SK-MEL-5 (cell line): ENCODE results near the gene UTP14C. TPM values are rescaled to one million over a fixed set of nuclear protein-coding genes. Genes with fewer than 3 reads are reported as not detected.
"Not testable (repeated sequence)": the region's sequence is repeated elsewhere in the genome, so short reads cannot be mapped to it uniquely, and the experiment has no call there.

ENCODE experiments used
- DNase-seq: peaks from one replicate; pipeline ENCODE4 v3.0.0-alpha.2; 2016; ENCODE audit warnings: low read depth, low spot score
- in situ Hi-C: cut with HindIII; loops from 2 replicates; pipeline ENCODE4 v1.10.0; 2016; ENCODE audit warnings: low sequenced_read_pairs, high pct_unique_total_duplicates, low pct_unique_long_range_greater_than_20kb
- total RNA-seq: library from RNA; depleted of rRNA; stranded (reverse); fragments of >200 nt; shearing (Covaris generic); gene quantifications from 2 replicates; pipeline ENCODE4 v1.2.3, GENCODE V29; 2014; rRNA removed

UTP14C gene
- total RNA-seq, 1 experiment from 2014 or later, result 10.4 TPM

DNA sequence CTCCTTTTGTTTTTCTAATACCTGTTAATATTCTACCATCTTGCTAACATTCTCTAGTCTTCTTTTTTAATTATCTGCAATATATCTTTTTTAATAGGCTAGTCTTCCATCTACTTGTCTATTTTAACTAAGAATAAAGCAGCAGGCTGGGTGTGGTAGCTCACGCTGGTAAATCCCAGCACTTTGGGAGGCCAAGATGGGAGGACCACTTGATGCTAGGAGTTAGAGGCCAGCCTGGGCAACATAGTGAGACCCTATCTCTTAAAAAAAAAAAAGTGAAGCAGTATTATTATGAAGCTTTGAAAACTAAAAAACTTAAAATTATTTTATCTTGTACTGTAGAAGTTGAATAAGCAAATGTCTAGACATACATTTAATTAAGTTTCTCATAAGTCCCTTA, 3.3 kb downstream of the UTP14C start:
- DNase-seq, result no peak
- in situ Hi-C loops, result no loop called here

DNA sequence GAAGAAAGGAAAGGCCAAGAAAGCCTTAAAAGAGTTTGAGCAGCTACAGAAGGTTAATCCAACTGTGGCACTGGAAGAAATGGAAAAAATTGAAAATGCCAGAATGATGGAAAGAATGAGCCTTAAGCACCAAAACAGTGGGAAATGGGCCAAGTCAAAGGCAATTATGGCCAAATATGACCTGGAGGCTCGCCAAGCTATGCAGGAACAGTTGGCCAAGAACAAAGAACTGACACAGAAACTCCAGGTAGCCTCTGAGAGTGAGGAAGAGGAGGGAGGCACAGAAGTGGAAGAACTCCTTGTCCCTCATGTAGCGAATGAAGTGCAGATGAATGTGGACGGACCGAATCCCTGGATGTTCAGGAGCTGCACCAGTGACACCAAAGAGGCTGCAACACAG, 5.1 kb downstream of the UTP14C start:
- DNase-seq, result no peak
- in situ Hi-C loops, result no loop called here

DNA sequence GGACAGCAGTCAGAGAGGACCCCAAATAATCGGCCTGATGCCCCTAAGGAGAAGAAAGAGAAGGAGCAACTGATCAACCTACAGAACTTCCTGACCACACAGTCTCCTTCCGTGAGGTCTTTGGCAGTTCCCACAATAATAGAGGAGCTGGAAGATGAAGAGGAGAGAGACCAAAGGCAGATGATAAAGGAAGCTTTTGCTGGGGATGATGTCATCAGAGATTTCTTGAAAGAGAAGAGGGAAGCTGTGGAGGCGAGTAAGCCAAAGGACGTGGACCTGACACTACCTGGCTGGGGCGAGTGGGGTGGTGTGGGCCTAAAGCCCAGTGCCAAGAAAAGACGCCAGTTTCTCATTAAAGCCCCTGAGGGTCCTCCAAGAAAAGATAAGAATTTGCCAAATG, 5.9 kb downstream of the UTP14C start:
- DNase-seq, in situ Hi-C loops: not testable (repeated sequence)

DNA sequence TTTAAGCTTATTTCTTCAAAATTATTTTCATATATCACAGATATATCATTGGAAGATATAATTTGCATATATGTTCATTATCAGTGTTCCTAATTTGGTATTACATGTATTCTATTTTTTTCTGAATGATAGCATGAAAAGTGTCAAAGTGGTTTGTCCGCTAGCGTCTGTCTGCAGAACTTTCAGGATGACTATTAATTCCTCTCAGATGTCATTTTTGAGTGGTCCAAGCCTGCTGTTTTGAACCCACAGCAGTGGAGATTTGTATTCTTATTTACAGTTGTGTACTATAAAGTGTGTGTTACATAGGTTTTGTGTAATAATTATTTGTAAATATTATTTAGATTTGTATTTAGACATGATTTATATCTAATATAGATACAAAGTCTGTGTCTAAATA, 8.5 kb downstream of the UTP14C start:
- in situ Hi-C loops, result no loop called here

DNA sequence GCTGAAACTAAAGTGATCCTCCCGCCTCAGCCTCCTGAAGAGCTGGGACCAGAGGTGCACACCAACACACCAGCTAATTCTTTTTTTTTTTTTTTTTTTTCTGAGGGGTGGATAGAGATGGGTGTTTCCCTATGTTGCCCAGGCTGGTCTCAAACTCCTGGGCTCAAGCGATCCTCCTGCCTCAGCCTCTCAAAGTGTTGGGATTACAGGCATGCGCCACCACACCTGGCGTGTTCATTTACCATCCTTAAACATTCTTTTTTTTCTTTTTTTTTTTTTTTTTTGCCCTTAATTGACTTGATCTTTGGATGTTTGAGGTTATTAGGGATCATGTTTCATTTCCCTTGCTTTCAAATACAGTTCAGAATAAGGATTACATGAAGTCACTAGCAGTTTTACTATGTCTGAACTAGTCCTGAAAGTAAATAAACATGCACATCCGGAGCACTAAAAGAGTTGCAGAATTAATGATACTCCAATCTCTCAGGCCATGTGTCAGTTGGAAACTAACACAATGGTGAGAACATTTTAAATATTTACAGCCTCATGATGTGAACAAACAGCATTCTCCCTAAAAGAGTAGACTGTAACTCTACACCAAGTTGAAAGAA, 10.2 kb downstream of the UTP14C start:
- no peak for DNase-seq
- in situ Hi-C loops, result no loop called here

More for the DNA sequence above, 8.5 kb downstream of the UTP14C start:
- DNase-seq, result no peak

DNA sequence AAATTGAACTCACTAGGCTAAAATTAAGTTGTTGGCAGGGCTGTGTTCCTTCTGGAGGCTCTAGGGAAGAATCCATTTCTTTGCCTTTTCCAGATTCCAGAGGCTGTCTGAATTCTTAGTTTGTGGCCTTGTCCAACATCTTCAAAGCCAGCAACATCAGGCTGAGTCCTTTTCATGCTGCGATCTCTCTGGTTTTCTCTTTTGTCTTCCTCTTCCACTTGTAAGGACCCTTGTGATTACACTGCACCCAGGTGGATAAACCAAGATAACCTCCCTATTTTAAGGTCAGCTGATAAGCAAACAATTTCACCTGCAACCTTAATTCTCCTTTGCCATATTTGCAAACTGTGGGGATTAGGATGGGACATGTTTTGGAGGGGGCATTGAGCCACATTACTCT, 11.5 kb downstream of the UTP14C start:
- no peak for DNase-seq
- in situ Hi-C loops, result no loop called here

DNA sequence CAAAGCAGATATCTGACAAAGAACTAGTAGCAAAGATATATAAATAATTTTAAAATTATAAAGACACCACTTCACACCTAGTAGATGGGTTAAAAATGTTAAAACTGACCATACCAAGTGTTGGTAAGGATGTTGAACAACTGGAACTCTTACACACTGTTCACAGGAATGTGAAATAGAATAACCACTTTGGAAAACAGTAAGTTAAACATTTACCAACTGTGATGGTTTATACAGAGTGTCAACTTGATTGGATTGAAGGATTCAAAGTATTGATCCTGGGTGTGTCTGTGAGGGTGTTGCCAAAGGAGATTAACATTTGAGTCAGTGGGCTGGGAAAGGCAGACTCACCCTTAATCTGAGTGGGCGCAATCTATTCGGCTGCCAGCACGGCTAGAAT, 19.2 kb downstream of the UTP14C start:
- in situ Hi-C loops, result no loop called here
- no peak for DNase-seq

DNA sequence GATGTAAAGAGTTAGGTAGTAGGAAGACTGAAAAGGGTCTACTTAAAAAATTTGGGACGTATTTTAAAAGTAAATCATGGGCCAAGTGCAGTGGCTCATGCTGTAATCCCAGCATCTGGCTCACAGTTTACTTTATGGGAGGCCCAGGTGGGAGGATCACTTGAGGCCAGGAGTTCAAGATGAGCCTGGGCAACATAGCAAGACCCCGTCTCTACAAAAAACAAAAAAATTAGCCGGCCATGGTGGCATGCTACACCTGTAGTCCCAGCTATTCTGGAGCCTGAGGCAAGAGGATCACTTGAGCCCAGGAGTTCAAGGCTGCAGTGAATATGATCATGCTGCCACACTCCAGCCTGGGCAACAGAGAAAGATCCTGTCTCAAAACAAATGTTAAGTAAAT, 23.0 kb downstream of the UTP14C start:
- DNase-seq, result no peak
- in situ Hi-C loops, result no loop called here

DNA sequence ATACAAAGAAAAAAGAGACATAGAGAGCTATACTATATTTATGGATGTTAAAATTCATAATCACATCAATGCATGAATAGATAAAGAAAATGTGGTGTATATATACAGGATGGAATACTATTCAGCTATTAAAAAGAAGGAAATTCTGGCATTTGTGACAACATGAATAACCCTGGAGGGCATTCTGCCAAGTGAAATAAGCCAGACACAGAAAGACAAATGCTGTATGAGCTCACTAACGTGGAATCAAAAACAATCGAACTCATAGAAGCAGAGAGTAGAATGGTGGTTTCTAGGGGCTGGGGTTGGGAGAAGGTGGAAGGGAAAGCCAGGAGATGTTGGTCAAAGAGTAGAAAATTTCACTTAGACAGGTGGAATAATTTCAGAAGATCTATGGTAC, 24.0 kb downstream of the UTP14C start:
- DNase-seq, result no peak
- in situ Hi-C loops, result no loop called here

DNA sequence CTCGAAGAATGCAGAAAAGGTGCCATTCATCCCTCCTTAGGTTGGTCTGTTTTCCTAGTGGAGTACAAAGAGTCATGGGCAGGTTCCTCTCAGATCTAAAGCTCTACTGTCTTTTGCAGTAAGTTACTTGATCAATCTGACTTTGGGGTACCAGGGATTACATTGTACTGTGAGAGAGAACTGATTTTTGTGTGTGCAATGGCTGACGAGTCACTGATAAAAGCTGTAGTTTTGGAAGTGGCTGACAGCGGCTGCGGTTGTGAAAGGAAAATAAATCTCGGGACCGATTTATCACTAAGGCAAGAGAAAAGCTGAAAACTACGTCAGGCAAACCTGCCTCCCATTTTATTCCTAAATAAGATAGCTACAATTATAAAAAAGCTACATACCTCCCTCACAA, 26.9 kb downstream of the UTP14C start:
- DNase-seq, result no peak
- in situ Hi-C loops, result no loop called here

DNA sequence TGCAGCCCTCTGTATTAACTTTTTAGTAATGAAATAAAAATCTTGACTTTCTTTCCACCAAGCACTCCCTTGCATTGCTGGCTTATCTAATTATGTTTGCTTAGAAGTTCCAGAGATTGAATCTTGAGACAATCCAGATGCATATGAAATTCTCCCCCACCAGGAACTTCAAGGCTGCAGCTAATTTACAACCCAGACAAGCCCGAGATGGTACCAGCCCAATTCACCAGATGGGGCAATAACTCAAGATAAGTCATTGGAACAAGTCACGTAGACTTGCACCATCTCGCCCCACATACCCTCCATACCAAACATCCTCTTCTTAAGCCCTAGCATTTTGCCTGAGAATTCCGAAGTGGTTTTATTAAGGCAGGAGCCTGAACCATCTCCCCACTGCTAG, 29.0 kb downstream of the UTP14C start:
- in situ Hi-C loops, result no loop called here
- DNase-seq, result no peak

DNA sequence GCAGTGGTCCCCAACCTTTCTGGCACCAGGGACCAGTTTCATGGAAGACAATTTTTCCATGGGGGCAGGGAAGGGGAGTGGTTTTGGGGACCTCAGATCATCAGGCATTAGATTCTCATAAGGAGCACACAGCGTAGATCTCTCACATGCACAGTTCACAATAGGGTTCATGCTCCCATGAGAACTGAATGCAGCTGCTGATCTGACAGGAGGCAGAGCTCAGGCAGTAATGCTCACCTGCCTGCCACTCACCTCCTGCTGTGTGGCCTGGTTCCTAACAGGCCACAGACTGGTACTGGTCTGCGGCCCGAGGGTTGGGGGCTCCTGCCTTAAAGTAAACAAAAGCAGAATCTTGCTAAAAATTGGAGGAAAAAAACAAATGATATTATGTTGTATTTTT, 36.6 kb downstream of the UTP14C start:
- in situ Hi-C loops, DNase-seq: not testable (repeated sequence)

DNA sequence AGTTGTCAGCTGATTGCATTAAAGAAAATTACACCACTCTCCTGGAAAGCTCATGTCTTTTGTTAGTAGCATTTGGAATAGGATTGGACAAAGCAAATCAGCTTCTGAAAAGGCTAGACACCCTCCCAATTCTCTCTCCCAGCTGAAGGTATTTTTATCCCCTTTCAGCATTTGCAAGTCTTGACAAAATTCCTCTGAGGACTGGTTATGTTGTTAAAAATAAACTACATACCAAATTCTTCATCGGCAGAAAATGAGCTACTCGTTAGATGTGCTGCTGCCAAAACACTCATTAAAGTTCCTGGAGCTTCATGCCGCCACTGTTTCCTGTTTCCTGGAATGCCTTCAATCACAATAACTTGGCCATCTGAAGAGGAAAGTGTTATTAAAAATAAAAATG, 37.1 kb downstream of the UTP14C start:
- DNase-seq, result no peak
- in situ Hi-C loops, result no loop called here

DNA sequence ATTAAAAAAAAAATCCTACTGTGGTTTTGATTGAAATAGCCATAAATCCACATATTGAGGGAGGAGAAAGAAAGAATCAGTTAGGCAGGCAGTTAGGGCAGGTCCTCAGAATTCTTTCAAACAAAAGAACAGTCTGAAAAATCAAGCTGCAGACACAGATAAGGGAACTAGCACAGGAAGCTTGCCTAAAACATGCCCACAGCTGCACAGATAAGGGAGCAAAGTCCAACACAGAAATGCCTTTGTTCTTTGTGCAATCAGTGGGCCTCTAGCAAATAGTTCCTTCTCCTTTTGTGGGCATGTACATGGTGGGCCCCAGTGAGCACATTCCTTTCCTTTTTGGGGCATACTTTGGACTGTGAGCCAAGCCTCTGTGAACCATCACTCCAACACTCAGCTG, 42.7 kb downstream of the UTP14C start:
- DNase-seq, result no peak
- in situ Hi-C loops, result no loop called here

DNA sequence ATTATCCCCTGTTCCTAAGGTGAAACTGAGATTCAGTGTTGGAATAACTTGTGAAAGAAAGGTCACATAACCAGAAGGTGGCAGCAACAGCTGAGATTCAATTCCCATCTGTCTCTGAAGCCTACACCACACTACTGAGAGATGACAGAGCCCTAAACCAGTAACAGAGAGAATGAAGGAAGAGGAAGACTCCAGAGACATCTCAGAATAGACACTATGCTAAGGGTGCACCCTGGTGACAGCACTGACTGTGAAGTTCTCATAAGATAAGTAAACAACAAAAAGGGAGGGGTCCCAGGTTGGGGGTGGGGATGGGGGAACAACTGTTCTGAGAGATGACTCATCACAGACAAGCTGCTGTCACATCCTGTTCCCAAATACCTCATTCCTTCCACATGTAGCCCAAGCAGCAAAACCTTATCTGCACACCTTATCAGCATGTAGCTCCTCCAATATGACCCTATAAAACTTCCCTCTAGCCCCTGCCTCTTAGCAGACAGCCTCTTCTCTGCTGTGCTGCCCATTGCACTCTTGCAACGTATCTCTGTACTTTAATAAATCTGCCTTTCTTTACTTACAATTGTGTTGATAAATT, 46.5 kb downstream of the UTP14C start:
- DNase-seq, result peak; percentile 50
- in situ Hi-C loops, result no loop called here

Other genes with a start within 250 kb of the UTP14C start
- gene DHRS12, start 220.5 kb upstream of the UTP14C start, total RNA-seq, result 3.9 and 5.8 TPM in 2 replicates
- 1.2 and 1.8 TPM in 2 replicates for gene TMEM272, start 179.5 kb upstream of the UTP14C start, total RNA-seq
- gene CCDC70, start 162.7 kb upstream of the UTP14C start, total RNA-seq, result not detected in 2 replicates
- gene ATP7B, start 13.2 kb upstream of the UTP14C start, total RNA-seq, result 3.6 and 3.8 TPM in 2 replicates
- 18.6 and 21.3 TPM in 2 replicates for gene ALG11, start 12.3 kb upstream of the UTP14C start, total RNA-seq
- gene NEK5, start 104.4 kb downstream of the UTP14C start, total RNA-seq, result 0.05 and 0.08 TPM in 2 replicates
- 7.6 and 8.1 TPM in 2 replicates for gene NEK3, start 134.9 kb downstream of the UTP14C start, total RNA-seq